ENCODE measurements around the gene USHBP1.

Gene USHBP1

GRCh38 chr19:17304386-17305215 lies 40.1 kb upstream of the USHBP1 start:
- TF ChIP-seq, protein P1, sequence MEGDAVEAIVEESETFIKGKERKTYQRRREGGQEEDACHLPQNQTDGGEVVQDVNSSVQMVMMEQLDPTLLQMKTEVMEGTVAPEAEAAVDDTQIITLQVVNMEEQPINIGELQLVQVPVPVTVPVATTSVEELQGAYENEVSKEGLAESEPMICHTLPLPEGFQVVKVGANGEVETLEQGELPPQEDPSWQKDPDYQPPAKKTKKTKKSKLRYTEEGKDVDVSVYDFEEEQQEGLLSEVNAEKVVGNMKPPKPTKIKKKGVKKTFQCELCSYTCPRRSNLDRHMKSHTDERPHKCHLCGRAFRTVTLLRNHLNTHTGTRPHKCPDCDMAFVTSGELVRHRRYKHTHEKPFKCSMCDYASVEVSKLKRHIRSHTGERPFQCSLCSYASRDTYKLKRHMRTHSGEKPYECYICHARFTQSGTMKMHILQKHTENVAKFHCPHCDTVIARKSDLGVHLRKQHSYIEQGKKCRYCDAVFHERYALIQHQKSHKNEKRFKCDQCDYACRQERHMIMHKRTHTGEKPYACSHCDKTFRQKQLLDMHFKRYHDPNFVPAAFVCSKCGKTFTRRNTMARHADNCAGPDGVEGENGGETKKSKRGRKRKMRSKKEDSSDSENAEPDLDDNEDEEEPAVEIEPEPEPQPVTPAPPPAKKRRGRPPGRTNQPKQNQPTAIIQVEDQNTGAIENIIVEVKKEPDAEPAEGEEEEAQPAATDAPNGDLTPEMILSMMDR (IDR thresholded peaks at IDR 0.05; ENCODE audit: low read depth, low read length): no peak
- no peak for TF ChIP-seq POLR2A (IDR thresholded peaks at IDR 0.05; ENCODE audit: extremely low read depth, insufficient read length)
- TF ChIP-seq MYC (IDR thresholded peaks at IDR 0.05; ENCODE audit: low read depth, low read length): no peak
- DNase-seq (ENCODE audit: low read depth): no peak
- peak overlapping the region; percentile 36 for H3K4me3 ChIP-seq (ENCODE audit: low read depth, low read length)

GRCh38 chr19:17303940-17304267 lies 39.4 kb upstream of the USHBP1 start:
- no peak overlapping the region for H3K4me3 ChIP-seq (ENCODE audit: low read depth, low read length)
- TF ChIP-seq, protein P2, sequence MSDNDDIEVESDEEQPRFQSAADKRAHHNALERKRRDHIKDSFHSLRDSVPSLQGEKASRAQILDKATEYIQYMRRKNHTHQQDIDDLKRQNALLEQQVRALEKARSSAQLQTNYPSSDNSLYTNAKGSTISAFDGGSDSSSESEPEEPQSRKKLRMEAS (IDR thresholded peaks at IDR 0.05; ENCODE audit: low read depth, low read length): no peak
- no peak for TF ChIP-seq MYC (IDR thresholded peaks at IDR 0.05; ENCODE audit: low read depth, low read length)
- no peak for TF ChIP-seq POLR2A (IDR thresholded peaks at IDR 0.05; ENCODE audit: extremely low read depth, insufficient read length)
- TF ChIP-seq, protein P1 (IDR thresholded peaks at IDR 0.05; ENCODE audit: low read depth, low read length): no peak
- no peak for DNase-seq (ENCODE audit: low read depth)

GRCh38 chr19:17303167-17303939 lies 38.8 kb upstream of the USHBP1 start, which contains the start of gene ABHD8:
Gene ABHD8, minus strand, starts transcription at chr19:17303425. Its CDS starts 1,809 bp downstream, at chr19:17301616.
- no peak within 1 kb of the TSS for H3K4me3 ChIP-seq (ENCODE audit: low read depth, low read length)
- TF ChIP-seq, protein P2 (IDR thresholded peaks at IDR 0.05; ENCODE audit: low read depth, low read length): no peak
- TF ChIP-seq MYC (IDR thresholded peaks at IDR 0.05; ENCODE audit: low read depth, low read length) (no peak), POLR2A (IDR thresholded peaks at IDR 0.05; ENCODE audit: extremely low read depth, insufficient read length) (no peak)
- TF ChIP-seq, protein P1 (IDR thresholded peaks at IDR 0.05; ENCODE audit: low read depth, low read length): no peak
- peak; percentile 80 for DNase-seq (ENCODE audit: low read depth)

DNA sequence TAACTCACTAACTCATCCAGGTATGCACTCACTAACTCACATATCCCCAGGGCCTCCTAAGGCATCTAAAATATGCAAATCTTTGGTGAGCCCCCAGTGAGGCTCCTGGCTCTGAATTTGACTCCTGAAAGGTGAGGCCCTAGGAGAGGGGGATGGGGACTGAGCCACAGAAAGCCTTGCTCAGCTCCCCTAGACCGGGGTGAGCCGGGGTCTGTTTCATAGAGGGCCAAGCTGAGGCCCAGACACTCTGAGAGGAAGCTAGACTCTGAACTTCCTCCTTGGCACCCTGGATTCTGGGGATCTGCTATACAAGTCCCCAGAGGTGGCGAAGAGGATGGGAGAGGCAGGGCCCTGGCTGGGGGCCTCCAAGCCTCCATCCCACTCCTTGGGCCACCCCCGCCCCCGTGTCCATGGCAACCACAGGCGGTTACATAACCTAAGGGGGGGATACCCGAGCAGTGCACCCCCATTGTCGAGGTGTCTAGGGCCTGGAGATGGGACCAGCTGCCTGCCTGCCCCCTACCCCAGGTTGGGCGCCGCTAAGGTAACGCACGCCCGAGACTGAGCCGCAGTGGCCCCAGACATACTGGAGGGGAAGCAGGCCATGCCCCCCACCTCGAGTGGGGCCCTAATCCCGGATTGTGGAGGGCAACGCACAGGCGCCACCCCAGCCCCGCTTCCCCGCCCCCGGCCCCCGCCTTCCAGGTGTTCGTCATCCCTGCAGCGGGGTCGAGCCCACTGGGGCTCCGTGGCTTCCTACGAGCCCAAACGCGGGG lies 38.0 kb upstream of the USHBP1 start:
- peak; percentile 68 for DNase-seq (ENCODE audit: low read depth)
- no peak for TF ChIP-seq MYC (IDR thresholded peaks at IDR 0.05; ENCODE audit: low read depth, low read length)
- TF ChIP-seq, protein P1 (IDR thresholded peaks at IDR 0.05; ENCODE audit: low read depth, low read length): no peak
- TF ChIP-seq, protein P2 (IDR thresholded peaks at IDR 0.05; ENCODE audit: low read depth, low read length): no peak
- TF ChIP-seq POLR2A (IDR thresholded peaks at IDR 0.05; ENCODE audit: extremely low read depth, insufficient read length): no peak
- H3K4me3 ChIP-seq (ENCODE audit: low read depth, low read length): no peak overlapping the region

- no peak for DNase-seq (ENCODE audit: low read depth)
- TF ChIP-seq, protein P1 (IDR thresholded peaks at IDR 0.05; ENCODE audit: low read depth, low read length): no peak
- no peak for TF ChIP-seq MYC (IDR thresholded peaks at IDR 0.05; ENCODE audit: low read depth, low read length)
- TF ChIP-seq, protein P2 (IDR thresholded peaks at IDR 0.05; ENCODE audit: low read depth, low read length): no peak
- no peak for TF ChIP-seq POLR2A (IDR thresholded peaks at IDR 0.05; ENCODE audit: extremely low read depth, insufficient read length)
- H3K4me3 ChIP-seq (ENCODE audit: low read depth, low read length): no peak overlapping the region
These were observed 36.6 kb upstream of the USHBP1 start for GRCh38 chr19:17300992-17301619.

All from NB4 (cell line).